MM.1S (cell line): ENCODE measurements around the gene CCDC27.

ENCODE experiments used
- DNase-seq: peaks from one replicate; pipeline ENCODE4 v3.0.0-alpha.2; 2015
- H2AFZ ChIP-seq: fragments of 300-600 bp; sonication (generic); 2 replicates; pipeline ENCODE4 v1.6.0; 2016; ENCODE audit warnings: antibody characterized with exemption, low read length
- H3F3A ChIP-seq: fragments of 300-600 bp; sonication (generic); 2 replicates; pipeline ENCODE4 v1.6.1; 2016; ENCODE audit warnings: mild to moderate bottlenecking, antibody characterized with exemption, low read length, moderate library complexity, mixed read lengths; ENCODE audit not compliant: insufficient read depth
- H3K27ac ChIP-seq: fragments of 300-600 bp; sonication (generic); 2 replicates; pipeline ENCODE4 v1.5.1; 2016; ENCODE audit warnings: mild to moderate bottlenecking, low read length
- H3K27me3 ChIP-seq: fragments of 300-600 bp; sonication (generic); replicated peaks from 2 replicates; pipeline ENCODE4 v1.6.0; 2016; ENCODE audit warnings: low read length; ENCODE audit not compliant: insufficient read depth
- H3K36me3 ChIP-seq: fragments of 300-600 bp; sonication (generic); replicated peaks from 2 replicates; pipeline ENCODE4 v1.6.1; 2016; ENCODE audit warnings: mild to moderate bottlenecking, low read length, mixed read lengths; ENCODE audit not compliant: insufficient read depth
- H3K4me1 ChIP-seq: fragments of 300-600 bp; sonication (generic); 2 replicates; pipeline ENCODE4 v1.6.1; 2016; ENCODE audit warnings: low read length, mixed read lengths
- H3K4me2 ChIP-seq: fragments of 300-600 bp; sonication (generic); 2 replicates; pipeline ENCODE4 v1.6.0; 2016; ENCODE audit warnings: low read depth, low read length
- H3K4me3 ChIP-seq: fragments of 300-600 bp; sonication (generic); 2 replicates; pipeline ENCODE4 v1.5.1; 2016; ENCODE audit warnings: low read length, mixed read lengths
- H3K79me2 ChIP-seq: fragments of 300-600 bp; sonication (generic); 2 replicates; pipeline ENCODE4 v1.6.1; 2016; ENCODE audit warnings: mixed run types, low read length, mixed read lengths
- H3K9ac ChIP-seq: fragments of 300-600 bp; sonication (generic); 2 replicates; pipeline ENCODE4 v1.6.1; 2016; ENCODE audit warnings: low read length, mixed read lengths
- H3K9me2 ChIP-seq: fragments of 300-600 bp; sonication (generic); replicated peaks from 2 replicates; pipeline ENCODE4 v1.6.1; 2016; ENCODE audit warnings: mild to moderate bottlenecking, low read length, mixed read lengths; ENCODE audit not compliant: insufficient read depth
- H3K9me3 ChIP-seq: fragments of 300-600 bp; sonication (generic); replicated peaks from 2 replicates; pipeline ENCODE4 v1.6.1; 2016; ENCODE audit warnings: mild to moderate bottlenecking, low read length, mixed read lengths; ENCODE audit not compliant: insufficient read depth
- H4K20me1 ChIP-seq: fragments of 300-600 bp; sonication (generic); 2 replicates; pipeline ENCODE4 v1.6.1; 2016; ENCODE audit warnings: mild to moderate bottlenecking, low read length, moderate library complexity, mixed read lengths; ENCODE audit not compliant: insufficient read depth
- EZH2 ChIP-seq: fragments of 300-600 bp; sonication (generic); optimal IDR thresholded peaks from 2 replicates; pipeline ENCODE3; 2017; ENCODE audit warnings: low read depth, mild to moderate bottlenecking, antibody characterized with exemption, low read length, mixed read lengths
- EZH2phosphoT487 ChIP-seq: fragments of 300-600 bp; sonication (generic); IDR thresholded peaks from 2 replicates; pipeline ENCODE4 v1.6.1; 2018; ENCODE audit warnings: antibody characterized with exemption, low read length
- TF ChIP-seq, protein P1 (sequence below): fragments of 300-600 bp; sonication (generic); IDR thresholded peaks from 2 replicates; pipeline ENCODE4 v1.5.1; 2016; ENCODE audit warnings: antibody characterized with exemption, low read length, mixed read lengths

The CCDC27 gene

DNA sequence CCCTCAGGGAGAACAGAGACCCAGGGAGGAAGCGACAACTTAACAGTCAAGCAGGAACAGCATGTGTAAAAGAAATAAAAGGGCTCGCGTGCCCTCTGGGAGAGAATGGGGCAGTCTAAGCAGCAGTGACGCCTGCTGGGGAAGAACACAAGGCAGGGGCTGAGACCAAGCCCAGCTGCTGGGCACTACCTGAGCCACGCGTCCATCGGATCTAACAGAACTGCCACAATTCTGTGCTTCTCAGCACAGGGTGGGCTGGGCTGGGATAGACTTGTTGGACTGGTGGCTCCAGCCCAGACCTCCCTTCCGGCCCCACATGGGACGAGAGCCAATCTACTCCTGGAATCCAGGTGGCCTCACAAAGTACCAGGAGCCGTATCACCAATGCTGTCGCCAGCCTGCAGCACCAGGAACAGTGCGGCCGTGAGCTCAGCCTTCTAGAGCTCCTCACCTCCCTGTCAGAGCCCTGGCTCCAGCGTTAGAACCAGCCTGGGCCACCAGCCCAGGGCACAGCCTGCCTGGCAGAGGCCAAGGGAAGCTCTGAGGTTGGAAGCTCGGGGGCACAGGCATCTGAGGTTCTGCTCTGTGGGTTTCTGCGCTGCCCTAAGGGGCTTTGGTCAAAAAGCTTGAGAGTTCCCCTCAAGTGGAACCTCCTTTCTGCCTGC lies 36.6 kb downstream of the CCDC27 start:
- Histone ChIP-seq H3K9ac (no peak overlapping the region), H4K20me1 (no peaks in the 10 kb centered on the region), H3K4me3 (no peak overlapping the region)

DNA sequence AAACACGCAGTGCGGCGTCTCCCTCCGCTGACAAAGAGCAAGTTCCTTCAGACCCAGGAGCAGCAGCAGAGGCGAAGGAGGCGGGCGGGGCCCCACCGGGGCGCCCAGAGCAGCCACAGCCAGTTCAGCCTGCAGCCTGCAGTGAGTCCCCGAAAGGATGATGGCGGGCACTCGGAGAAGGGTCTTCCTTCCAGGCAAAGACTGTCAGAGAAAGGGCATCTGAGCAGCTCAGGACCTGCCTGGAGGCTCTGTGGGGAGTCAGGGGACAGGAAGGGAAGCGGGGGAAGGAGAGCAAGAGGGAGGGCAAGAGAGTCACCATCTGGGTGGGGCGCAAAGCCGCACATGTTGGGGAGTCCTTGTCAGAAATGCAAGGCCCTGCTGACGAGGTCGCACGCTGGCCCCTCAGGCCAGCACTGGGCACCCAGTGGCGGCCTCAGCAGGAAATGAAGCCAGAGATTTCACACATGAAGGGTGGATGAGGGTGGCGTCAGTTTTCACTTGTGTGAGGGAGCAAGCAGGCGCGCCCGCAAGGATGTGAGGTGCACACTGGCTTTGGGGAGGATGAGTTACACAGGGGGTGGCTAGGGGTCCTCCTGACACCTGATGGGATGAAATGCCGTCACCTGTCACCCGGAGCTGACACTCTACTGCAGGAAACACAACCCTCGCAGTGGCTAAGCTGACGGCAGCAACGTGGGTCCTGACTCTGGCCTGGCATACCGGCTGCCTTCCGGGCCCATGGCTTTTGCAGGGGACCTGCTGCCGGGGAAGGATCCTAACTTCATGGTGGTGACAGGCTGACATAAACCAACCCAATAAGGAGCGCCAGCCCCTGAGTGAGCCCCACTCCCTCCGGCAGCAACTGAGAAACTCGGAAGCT lies 37.4 kb downstream of the CCDC27 start:
- Histone ChIP-seq H3K9me3 (no peaks in the 10 kb centered on the region), H3K36me3 (0 out of 2 replicates have a peak, but pooled peaks cover 5% of the 10 kb centered on the region), H4K20me1 (no peaks in the 10 kb centered on the region), H3K79me2 (peaks cover 69% of the 10 kb centered on the region), H3K4me2 (no peak overlapping the region), H3K4me1 (no peaks in the 10 kb centered on the region), H3F3A (no peaks in the 10 kb centered on the region), H3K27ac (no peak overlapping the region), H3K4me3 (no peak overlapping the region), H2AFZ (no peak overlapping the region), H3K9ac (no peak overlapping the region), H3K9me2 (no peaks in the 10 kb centered on the region), H3K27me3 (no peaks in the 10 kb centered on the region)
- no peak for DNase-seq
- TF ChIP-seq EZH2 (no peak), EZH2phosphoT487 (no peak)
- TF ChIP-seq, protein P1, sequence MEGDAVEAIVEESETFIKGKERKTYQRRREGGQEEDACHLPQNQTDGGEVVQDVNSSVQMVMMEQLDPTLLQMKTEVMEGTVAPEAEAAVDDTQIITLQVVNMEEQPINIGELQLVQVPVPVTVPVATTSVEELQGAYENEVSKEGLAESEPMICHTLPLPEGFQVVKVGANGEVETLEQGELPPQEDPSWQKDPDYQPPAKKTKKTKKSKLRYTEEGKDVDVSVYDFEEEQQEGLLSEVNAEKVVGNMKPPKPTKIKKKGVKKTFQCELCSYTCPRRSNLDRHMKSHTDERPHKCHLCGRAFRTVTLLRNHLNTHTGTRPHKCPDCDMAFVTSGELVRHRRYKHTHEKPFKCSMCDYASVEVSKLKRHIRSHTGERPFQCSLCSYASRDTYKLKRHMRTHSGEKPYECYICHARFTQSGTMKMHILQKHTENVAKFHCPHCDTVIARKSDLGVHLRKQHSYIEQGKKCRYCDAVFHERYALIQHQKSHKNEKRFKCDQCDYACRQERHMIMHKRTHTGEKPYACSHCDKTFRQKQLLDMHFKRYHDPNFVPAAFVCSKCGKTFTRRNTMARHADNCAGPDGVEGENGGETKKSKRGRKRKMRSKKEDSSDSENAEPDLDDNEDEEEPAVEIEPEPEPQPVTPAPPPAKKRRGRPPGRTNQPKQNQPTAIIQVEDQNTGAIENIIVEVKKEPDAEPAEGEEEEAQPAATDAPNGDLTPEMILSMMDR, result no peak

More for the DNA sequence above, 36.6 kb downstream of the CCDC27 start:
- no peaks in the 10 kb centered on the region for H3K9me3 ChIP-seq
- no peak for TF ChIP-seq EZH2
- TF ChIP-seq, protein P1, result no peak
- no peak for TF ChIP-seq EZH2phosphoT487
- H3K36me3 ChIP-seq, result 0 out of 2 replicates have a peak, but pooled peaks cover 5% of the 10 kb centered on the region
- H3K27me3 ChIP-seq, result no peaks in the 10 kb centered on the region
- no peak overlapping the region for H3K27ac ChIP-seq
- H3K4me1 ChIP-seq, result no peaks in the 10 kb centered on the region
- H3F3A ChIP-seq, result no peaks in the 10 kb centered on the region
- no peaks in the 10 kb centered on the region for H3K9me2 ChIP-seq
- no peak overlapping the region for H2AFZ ChIP-seq
- H3K79me2 ChIP-seq, result peaks cover 61% of the 10 kb centered on the region
- H3K4me2 ChIP-seq, result no peak overlapping the region
- DNase-seq, result no peak

DNA sequence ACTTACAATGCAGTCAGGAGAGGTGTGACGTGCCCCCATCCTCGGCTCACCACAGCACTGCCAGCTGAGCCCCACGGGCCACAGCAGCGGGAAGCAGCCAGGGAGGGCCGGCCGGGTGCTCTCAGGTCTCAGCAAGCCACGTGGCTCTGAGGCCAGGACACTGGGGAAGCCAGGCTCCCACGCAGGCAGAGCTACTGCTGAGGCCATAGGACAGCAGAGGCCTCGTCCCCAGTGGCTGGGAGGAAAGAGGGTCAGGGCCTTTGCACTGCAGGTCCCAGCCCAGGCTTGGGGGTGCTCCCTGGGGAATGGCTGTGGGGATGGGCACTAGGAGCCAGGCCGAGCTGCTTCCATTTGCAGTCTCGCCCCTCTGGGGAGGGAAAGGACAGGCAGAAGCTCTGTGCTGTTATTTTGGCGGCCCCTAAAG lies 38.3 kb downstream of the CCDC27 start:
- Histone ChIP-seq H3K4me3 (no peak overlapping the region), H4K20me1 (no peaks in the 10 kb centered on the region), H3K36me3 (0 out of 2 replicates have a peak, but pooled peaks cover 5% of the 10 kb centered on the region), H3K27ac (no peak overlapping the region), H3K4me1 (peaks cover 6% of the 10 kb centered on the region; the same call in 1 of the 2 replicates), H3K27me3 (no peaks in the 10 kb centered on the region), H3K9me3 (no peaks in the 10 kb centered on the region), H2AFZ (no peak overlapping the region), H3K4me2 (no peak overlapping the region), H3K9me2 (no peaks in the 10 kb centered on the region), H3K79me2 (peaks cover 77% of the 10 kb centered on the region), H3K9ac (no peak overlapping the region), H3F3A (no peaks in the 10 kb centered on the region)
- no peak for TF ChIP-seq EZH2
- TF ChIP-seq, protein P1, result no peak
- TF ChIP-seq EZH2phosphoT487, result no peak
- DNase-seq, result no peak
